Ovary (tissue), 9 donors: ENCODE measurements around the gene LDLR. TPM values are rescaled to one million over a fixed set of nuclear protein-coding genes. Genes with fewer than 3 reads are reported as not detected.
A peak's percentile ranks its signal among the peaks of the same experiment; 100 is the strongest.

Source experiments
- DNase-seq, 5 donors: peaks; one replicate each; pipeline ENCODE4 v3.0.0-alpha.2; 2019 to 2020
- H3K27ac ChIP-seq, 2 donors: fragments of 200-600 bp; one replicate each; pipeline versions ENCODE4 v1.5.1 to v1.8.0; 2019 to 2022
- H3K27me3 ChIP-seq: fragments of 200-600 bp; one replicate; pipeline ENCODE4 v1.8.0; 2022
- H3K36me3 ChIP-seq: fragments of 200-600 bp; sonication (generic); one replicate; pipeline ENCODE4 v1.5.1; 2019
- H3K4me1 ChIP-seq: one replicate; pipeline ENCODE4 v1.8.1; 2013; ENCODE audit warnings: mild to moderate bottlenecking, moderate library complexity; ENCODE audit not compliant: insufficient read depth
- H3K4me3 ChIP-seq: fragments of 200-600 bp; sonication (generic); one replicate; pipeline ENCODE4 v1.5.1; 2017
- H3K9me3 ChIP-seq, 2 donors: fragments of 200-600 bp in 1 of 2; sonication (generic) in 1 of 2; one replicate each; pipeline versions ENCODE4 v1.5.1 to v1.8.1; 2013 to 2019; ENCODE audit warnings: mild to moderate bottlenecking in 1 of 2, moderate library complexity in 1 of 2
- EP300 ChIP-seq: sonication (generic); formaldehyde crosslinking; IDR thresholded peaks from one replicate; pipeline ENCODE4 v1.6.1; 2017; ENCODE audit warnings: antibody characterized with exemption
- POLR2A ChIP-seq: fragments of 450-650 bp; IDR thresholded peaks from one replicate; pipeline ENCODE4 v1.6.1; 2017; ENCODE audit warnings: antibody characterized with exemption, mild to moderate bottlenecking, moderate library complexity
- WGBS, 3 donors: extraction: QIAGEN DNeasy Blood & Tissue Kit in 1 of 3; methylation state at CpG; one replicate each; pipeline versions ENCODE4 v1.1.5 to v1.1.7; 2013 to 2017; 5-methylcytosine and 5-hydroxymethylcytosine counted together
- intact Hi-C, 4 donors: fragments of 100-400 bp; cut with DNase I; formaldehyde crosslinking; loops; one replicate each; pipeline versions ENCODE4 v1.11.0 to v1.15.1; 2022 to 2023
- polyA plus RNA-seq, 2 donors: library from polyadenylated mRNA; stranded (reverse); fragments of 200-250 nt in 1 of 2; fragments of 350-450 nt in 1 of 2; fragmentation: Illumina TruSeq in 1 of 2; extraction: RNeasy Lipid Tissue Mini Kit (QIAGEN cat#74804) in 1 of 2; gene quantifications; one replicate each; pipeline ENCODE4 v1.2.3, GENCODE V29; 2013 to 2014
- total RNA-seq, 7 donors: library from RNA; depleted of rRNA in 2 of 7; stranded (reverse); fragments of >200 nt in 2 of 7; fragmentation: NEBNext Ultra II Directional in 3 of 7; extraction: Animal tissue kit (Norgen Biotek cat#: 25700) in 3 of 7; gene quantifications; one replicate each; pipeline versions ENCODE4 v1.1.0 to v1.2.4, GENCODE V29; 2016 to 2023
- TF ChIP-seq, protein P1 (sequence below), 3 donors: fragments of 450-650 bp in 2 of 3; fragments of 200-600 bp in 1 of 3; IDR thresholded peaks; one replicate each; pipeline versions ENCODE4 v1.5.1 to v1.8.0; 2016 to 2022; ENCODE audit warnings: antibody characterized with exemption in 3 of 3, mild to moderate bottlenecking in 1 of 3
- donor health status: DM: no; HTN: no; CAD: no; lungs with moderate emphysema.
- donor health status: DM: no; HTN: no; CAD: no.
- donor health status: Bipolar disorder and iron deficiency.
- donor health status: DM: yes; HTN: yes; CAD: no.
- donor health status: DM: no; HTN: no; CAD: no.
- donor health status: DM: yes; HTN: yes; CAD: no.

The LDLR gene
- total and polyA plus RNA-seq, 9 donors, result 31.1 to 436 (median 141) TPM

DNA sequence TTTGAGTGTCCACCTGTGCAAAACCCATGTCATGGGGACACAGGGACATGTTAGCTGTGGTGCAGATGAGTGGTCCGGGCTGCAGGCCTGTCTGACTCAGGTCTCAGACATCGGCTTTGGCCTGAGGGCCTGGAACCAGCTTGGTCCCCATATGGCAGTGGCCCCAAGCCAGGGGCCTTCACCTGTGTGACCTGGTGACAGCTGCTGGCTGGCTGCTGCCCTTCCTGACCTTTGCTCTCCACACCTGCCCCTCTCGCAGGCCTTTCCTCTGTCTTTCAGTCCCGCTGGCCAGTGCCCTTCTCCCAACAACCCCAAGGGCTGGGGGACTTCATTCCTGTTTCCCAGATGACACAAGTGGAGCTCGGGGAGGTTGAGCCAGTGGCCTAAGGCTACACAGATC is 22.9 kb upstream of the LDLR start:
- Histone ChIP-seq H3K9me3 (no peaks in the 10 kb centered on the region), H3K4me1 (peaks cover 5% of the 10 kb centered on the region), H3K27me3 (no peaks in the 10 kb centered on the region), H3K27ac (peak overlapping the region in 1 of 2 donors; percentile 45), H3K4me3 (no peak overlapping the region), H3K36me3 (no peaks in the 10 kb centered on the region)
- intact Hi-C loops, result no loop called here
- no peak for DNase-seq
- WGBS, 3 donors, result 88 to 98% (median 89%) methylated on average over 5 of the region's 5 CpGs
- TF ChIP-seq EP300 (no peak), POLR2A (no peak)
- TF ChIP-seq, protein P1, sequence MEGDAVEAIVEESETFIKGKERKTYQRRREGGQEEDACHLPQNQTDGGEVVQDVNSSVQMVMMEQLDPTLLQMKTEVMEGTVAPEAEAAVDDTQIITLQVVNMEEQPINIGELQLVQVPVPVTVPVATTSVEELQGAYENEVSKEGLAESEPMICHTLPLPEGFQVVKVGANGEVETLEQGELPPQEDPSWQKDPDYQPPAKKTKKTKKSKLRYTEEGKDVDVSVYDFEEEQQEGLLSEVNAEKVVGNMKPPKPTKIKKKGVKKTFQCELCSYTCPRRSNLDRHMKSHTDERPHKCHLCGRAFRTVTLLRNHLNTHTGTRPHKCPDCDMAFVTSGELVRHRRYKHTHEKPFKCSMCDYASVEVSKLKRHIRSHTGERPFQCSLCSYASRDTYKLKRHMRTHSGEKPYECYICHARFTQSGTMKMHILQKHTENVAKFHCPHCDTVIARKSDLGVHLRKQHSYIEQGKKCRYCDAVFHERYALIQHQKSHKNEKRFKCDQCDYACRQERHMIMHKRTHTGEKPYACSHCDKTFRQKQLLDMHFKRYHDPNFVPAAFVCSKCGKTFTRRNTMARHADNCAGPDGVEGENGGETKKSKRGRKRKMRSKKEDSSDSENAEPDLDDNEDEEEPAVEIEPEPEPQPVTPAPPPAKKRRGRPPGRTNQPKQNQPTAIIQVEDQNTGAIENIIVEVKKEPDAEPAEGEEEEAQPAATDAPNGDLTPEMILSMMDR (IDR thresholded peaks at IDR 0.05), result no peak

DNA sequence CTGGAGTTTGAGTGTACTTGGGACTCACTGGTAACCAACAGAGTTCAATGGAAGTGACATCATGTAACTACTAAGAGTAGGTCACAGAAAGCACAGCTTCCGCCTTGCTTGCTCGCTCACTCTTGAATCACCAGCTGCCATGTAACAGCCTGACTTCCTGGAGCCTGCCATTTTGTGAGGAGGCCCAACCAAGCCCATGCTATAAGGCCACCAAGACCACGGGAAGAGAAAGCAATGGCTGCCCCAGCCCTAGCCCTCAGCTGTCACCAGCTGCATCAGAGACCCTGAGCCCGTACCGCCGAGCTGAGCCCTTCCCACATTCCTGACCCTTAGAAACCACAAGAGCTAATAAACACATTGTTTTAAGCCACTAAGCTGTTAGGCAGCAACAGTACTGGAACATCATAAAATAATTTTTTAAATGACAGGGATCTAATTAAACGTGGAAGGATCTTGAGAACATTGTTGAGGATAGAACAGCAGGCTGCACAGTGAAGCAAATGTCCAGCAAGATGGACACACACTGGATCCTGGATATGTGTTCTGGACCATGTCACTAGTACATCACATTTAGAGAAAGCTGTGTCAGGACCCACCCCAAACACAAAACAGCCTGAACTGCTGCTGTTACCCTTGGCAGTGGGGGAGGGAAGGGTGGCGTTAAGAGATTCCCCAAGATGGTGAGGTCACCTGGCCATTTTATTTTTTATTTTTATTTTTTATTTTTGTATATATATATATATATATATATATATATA is 21.7 kb upstream of the LDLR start:
- TF ChIP-seq POLR2A (no peak), EP300 (no peak)
- TF ChIP-seq, protein P1 (IDR thresholded peaks at IDR 0.05), result no peak
- peaks cover 5% of the 10 kb centered on the region for H3K4me1 ChIP-seq
- 79 to 91% (median 88%) methylated on average over 8 of the region's 8 CpGs for WGBS, 3 donors
- no peaks in the 10 kb centered on the region for H3K36me3 ChIP-seq
- H3K4me3 ChIP-seq, result no peak overlapping the region
- no peak overlapping the region for H3K27ac ChIP-seq
- H3K9me3 ChIP-seq, result no peaks in the 10 kb centered on the region
- DNase-seq, result no peak
- H3K27me3 ChIP-seq, result no peaks in the 10 kb centered on the region
- intact Hi-C loops, result no loop called here

DNA sequence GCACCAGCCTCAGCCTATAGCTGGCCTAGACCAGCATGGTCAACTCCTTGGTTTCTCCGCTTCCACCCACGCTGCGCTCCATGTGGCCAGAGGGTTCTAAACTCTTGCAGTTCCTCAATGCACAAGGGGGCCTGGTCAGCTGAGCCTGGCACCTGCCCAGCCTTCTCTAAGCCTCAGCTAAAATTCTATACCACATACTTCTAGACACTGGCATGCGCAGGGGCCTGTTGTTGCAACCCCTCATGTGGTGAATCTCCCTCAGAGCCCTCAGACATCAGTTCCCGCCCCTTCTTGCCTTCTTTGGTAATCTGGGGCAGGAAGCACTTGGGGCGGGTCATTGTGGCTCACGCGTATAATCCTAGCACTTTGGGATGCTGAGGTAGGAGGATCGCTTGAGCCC is 19.7 kb upstream of the LDLR start:
- Histone ChIP-seq H3K36me3 (no peaks in the 10 kb centered on the region), H3K27ac (no peak overlapping the region), H3K9me3 (no peaks in the 10 kb centered on the region), H3K4me3 (no peak overlapping the region), H3K4me1 (peaks cover 4% of the 10 kb centered on the region), H3K27me3 (no peaks in the 10 kb centered on the region)
- WGBS, 3 donors, result 83 to 91% (median 89%) methylated on average over 9 of the region's 9 CpGs
- intact Hi-C loops, result no loop called here
- TF ChIP-seq, protein P1 (IDR thresholded peaks at IDR 0.05), result no peak
- TF ChIP-seq POLR2A (no peak), EP300 (no peak)
- DNase-seq, result no peak

DNA sequence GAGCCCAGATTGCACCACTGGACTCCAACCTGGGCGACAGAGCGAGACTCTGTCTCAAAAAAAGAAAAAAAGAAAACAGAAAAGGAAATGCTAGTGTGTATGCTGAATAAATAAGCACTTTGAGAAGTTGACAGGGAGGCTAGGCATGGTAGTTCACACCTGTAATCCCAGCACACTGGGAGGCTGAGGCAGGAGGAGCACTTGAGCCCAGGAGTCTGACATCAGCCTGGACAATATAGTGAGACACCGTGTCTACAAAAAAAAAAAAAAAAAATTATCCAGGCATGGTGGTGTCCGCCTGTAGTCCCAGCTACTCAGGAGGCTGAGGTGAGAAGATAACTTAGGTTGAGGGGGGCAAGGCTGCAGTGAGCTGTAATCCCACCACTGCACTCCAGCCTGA is 19.1 kb upstream of the LDLR start:
- Histone ChIP-seq H3K4me1 (no peaks in the 10 kb centered on the region), H3K27me3 (no peaks in the 10 kb centered on the region), H3K36me3 (no peaks in the 10 kb centered on the region), H3K4me3 (no peak overlapping the region), H3K9me3 (no peaks in the 10 kb centered on the region), H3K27ac (no peak overlapping the region)
- DNase-seq, result no peak
- WGBS, 3 donors, result 94 to 96% (median 96%) methylated on average over 4 of the region's 4 CpGs
- no peak for TF ChIP-seq POLR2A
- TF ChIP-seq, protein P1 (IDR thresholded peaks at IDR 0.05), result no peak
- TF ChIP-seq EP300, result no peak
- intact Hi-C loops, result no loop called here
